Measurements from ENCODE around the gene PRAMEF12. TPM values are rescaled to one million over a fixed set of nuclear protein-coding genes. Genes with fewer than 3 reads are reported as not detected.
"Not testable (repeated sequence)": the region's sequence is repeated elsewhere in the genome, so short reads cannot be mapped to it uniquely, and the experiment has no call there.

Gene PRAMEF12
- total RNA-seq, 1 experiment from 2014 or later = not detected

GRCh38 chr1:12778061-12778460 is 4.5 kb downstream of the PRAMEF12 start:
- no peak overlapping the region for H3K27ac ChIP-seq
- H3K4me2 ChIP-seq = no peak overlapping the region
- ChIA-PET POLR2A (ENCODE audit: unreplicated experiment) (no interaction called here), CTCF (no interaction called here)
- H3F3A ChIP-seq (ENCODE audit: insufficient read depth, low read depth) = no peaks in the 10 kb centered on the region
- no peak overlapping the region for H2AFZ ChIP-seq
- H3K4me1 ChIP-seq (replicated peaks; ENCODE audit: insufficient read depth) = no peaks in the 10 kb centered on the region
- H3K9me2 ChIP-seq (ENCODE audit: insufficient read depth) = no peaks in the 10 kb centered on the region
- intact Hi-C loops (cut with micrococcal nuclease; ENCODE audit: unreplicated experiment) = loop anchor here (10.0 kb wide), 2 partner anchors 503 to 663 kb away; no protein-coding TSS in a partner anchor
- H3K4me3 ChIP-seq = no peak overlapping the region
- H3K9me3 ChIP-seq (ENCODE audit: insufficient read depth, low read depth) = no peaks in the 10 kb centered on the region
- TF ChIP-seq EZH2 (IDR thresholded peaks at IDR 0.05; ENCODE audit: low read depth) (no peak), CTCF (conservative IDR thresholded peaks at IDR 0.05) (no peak)
- H4K20me1 ChIP-seq (ENCODE audit: insufficient read depth) = no peaks in the 10 kb centered on the region
- H3K79me2 ChIP-seq (ENCODE audit: low read depth) = no peaks in the 10 kb centered on the region
- H3K36me3 ChIP-seq (ENCODE audit: low read depth) = no peaks in the 10 kb centered on the region
- DNase-seq = no peak
- H3K27me3 ChIP-seq (ENCODE audit: insufficient read depth, low read depth) = peaks cover 6% of the 10 kb centered on the region; the same call in 1 of the 2 replicates
- BruUV-seq (replicated peaks) = no TSS peak

- Histone ChIP-seq H3K79me2 (ENCODE audit: low read depth) (no peaks in the 10 kb centered on the region), H3K9me3 (ENCODE audit: insufficient read depth, low read depth) (no peaks in the 10 kb centered on the region), H3K27ac (no peak overlapping the region), H3K36me3 (ENCODE audit: low read depth) (no peaks in the 10 kb centered on the region), H3K4me1 (replicated peaks; ENCODE audit: insufficient read depth) (no peaks in the 10 kb centered on the region), H2AFZ (no peak overlapping the region), H4K20me1 (ENCODE audit: insufficient read depth) (no peaks in the 10 kb centered on the region), H3K27me3 (ENCODE audit: insufficient read depth, low read depth) (0 out of 2 replicates have a peak, but pooled peaks cover 6% of the 10 kb centered on the region), H3K4me3 (no peak overlapping the region), H3F3A (ENCODE audit: insufficient read depth, low read depth) (no peaks in the 10 kb centered on the region), H3K4me2 (no peak overlapping the region), H3K9me2 (ENCODE audit: insufficient read depth) (no peaks in the 10 kb centered on the region)
- BruUV-seq (replicated peaks) = no TSS peak
- intact Hi-C loops (cut with micrococcal nuclease; ENCODE audit: unreplicated experiment) = loop anchor here (10.0 kb wide), 2 partner anchors 504 to 664 kb away; no protein-coding TSS in a partner anchor
- CTCF ChIA-PET = no interaction called here
- POLR2A ChIA-PET (ENCODE audit: unreplicated experiment) = no interaction called here
- DNase-seq = no peak
- TF ChIP-seq CTCF (conservative IDR thresholded peaks at IDR 0.05) (no peak), EZH2 (IDR thresholded peaks at IDR 0.05; ENCODE audit: low read depth) (no peak)
Measured at GRCh38 chr1:12778907-12779306, 5.4 kb downstream of the PRAMEF12 start.

GRCh38 chr1:12781488-12781887 is 8.0 kb downstream of the PRAMEF12 start:
- H3K79me2 ChIP-seq (ENCODE audit: low read depth); H3K4me1 ChIP-seq (replicated peaks; ENCODE audit: insufficient read depth); H3K4me3 ChIP-seq; H3K9me3 ChIP-seq (ENCODE audit: insufficient read depth, low read depth); intact Hi-C loops (cut with micrococcal nuclease; ENCODE audit: unreplicated experiment); H3K27ac ChIP-seq; BruUV-seq (replicated peaks); DNase-seq; H4K20me1 ChIP-seq (ENCODE audit: insufficient read depth); H3K27me3 ChIP-seq (ENCODE audit: insufficient read depth, low read depth); H3K4me2 ChIP-seq; H3K36me3 ChIP-seq (ENCODE audit: low read depth); POLR2A ChIA-PET (ENCODE audit: unreplicated experiment); H3K9me2 ChIP-seq (ENCODE audit: insufficient read depth); CTCF ChIA-PET; H2AFZ ChIP-seq; H3F3A ChIP-seq (ENCODE audit: insufficient read depth, low read depth): not testable (repeated sequence)

GRCh38 chr1:12783783-12784182 is 10.2 kb downstream of the PRAMEF12 start:
- CTCF ChIA-PET; BruUV-seq (replicated peaks); H3K4me3 ChIP-seq; POLR2A ChIA-PET (ENCODE audit: unreplicated experiment); H4K20me1 ChIP-seq (ENCODE audit: insufficient read depth); H3K79me2 ChIP-seq (ENCODE audit: low read depth); H3K27me3 ChIP-seq (ENCODE audit: insufficient read depth, low read depth); intact Hi-C loops (cut with micrococcal nuclease; ENCODE audit: unreplicated experiment); H3K27ac ChIP-seq; H3K9me2 ChIP-seq (ENCODE audit: insufficient read depth); H3F3A ChIP-seq (ENCODE audit: insufficient read depth, low read depth); H2AFZ ChIP-seq; H3K9me3 ChIP-seq (ENCODE audit: insufficient read depth, low read depth); DNase-seq; H3K4me2 ChIP-seq; H3K4me1 ChIP-seq (replicated peaks; ENCODE audit: insufficient read depth); H3K36me3 ChIP-seq (ENCODE audit: low read depth): not testable (repeated sequence)
- TF ChIP-seq CTCF (conservative IDR thresholded peaks at IDR 0.05) = peak; percentile 54

GRCh38 chr1:12784729-12785128 is 11.2 kb downstream of the PRAMEF12 start:
- intact Hi-C loops (cut with micrococcal nuclease; ENCODE audit: unreplicated experiment); H3K79me2 ChIP-seq (ENCODE audit: low read depth); H3K4me1 ChIP-seq (replicated peaks; ENCODE audit: insufficient read depth); H4K20me1 ChIP-seq (ENCODE audit: insufficient read depth); H2AFZ ChIP-seq; DNase-seq; POLR2A ChIA-PET (ENCODE audit: unreplicated experiment); H3K27me3 ChIP-seq (ENCODE audit: insufficient read depth, low read depth); H3K9me3 ChIP-seq (ENCODE audit: insufficient read depth, low read depth); H3K36me3 ChIP-seq (ENCODE audit: low read depth); BruUV-seq (replicated peaks); CTCF ChIA-PET; H3K4me2 ChIP-seq; H3K27ac ChIP-seq; H3F3A ChIP-seq (ENCODE audit: insufficient read depth, low read depth); H3K9me2 ChIP-seq (ENCODE audit: insufficient read depth); H3K4me3 ChIP-seq: not testable (repeated sequence)

Measured in PC-9 (cell line).